Middle frontal gyrus (tissue), 1 donor: ENCODE results near the gene ZBTB4.

ENCODE experiments used
- DNase-seq: peaks from one replicate; pipeline ENCODE4 v3.0.0-alpha.2; 2015; ENCODE audit warnings: low spot score; ENCODE audit errors: extremely low spot score

ZBTB4 gene

DNA sequence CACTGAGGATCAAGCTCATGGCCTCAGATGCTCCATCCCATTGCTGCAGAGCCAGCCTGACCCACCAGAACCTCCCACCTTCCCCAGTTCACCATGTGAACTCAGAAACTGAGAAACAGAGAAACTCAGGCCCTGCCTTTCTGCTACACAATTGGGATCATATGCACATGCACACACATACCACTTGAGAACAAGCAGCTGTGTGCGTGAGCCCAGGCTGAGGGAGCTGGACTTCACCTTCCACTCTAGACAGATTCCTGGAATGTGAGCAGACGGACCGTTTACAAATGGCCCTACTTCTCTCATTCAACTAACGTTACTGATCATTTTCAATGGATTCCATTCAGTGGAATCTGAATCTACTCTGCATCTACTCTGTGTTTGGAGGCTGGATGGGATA, 55.8 kb downstream of the ZBTB4 start:
- no peak for DNase-seq

DNA sequence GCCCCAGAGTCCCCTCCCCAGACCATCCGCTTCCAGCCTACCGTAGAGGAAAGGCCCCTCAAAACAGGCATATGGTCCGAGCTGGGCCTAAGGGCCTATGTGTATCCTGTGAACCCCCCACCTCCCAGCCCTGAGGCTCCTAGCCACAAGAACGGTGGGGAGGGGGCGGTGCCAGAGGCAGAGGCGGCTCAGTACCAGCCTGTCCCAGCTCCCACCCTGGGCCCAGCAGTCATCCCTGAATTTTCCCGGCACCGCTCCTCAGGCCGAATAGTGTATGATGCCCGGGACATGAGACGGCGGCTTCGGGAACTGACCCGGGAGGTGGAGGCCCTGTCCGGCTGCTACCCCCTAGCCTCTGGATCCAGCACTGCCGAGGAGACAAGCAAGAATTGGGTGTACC, 58.2 kb downstream of the ZBTB4 start:
- no peak for DNase-seq

DNA sequence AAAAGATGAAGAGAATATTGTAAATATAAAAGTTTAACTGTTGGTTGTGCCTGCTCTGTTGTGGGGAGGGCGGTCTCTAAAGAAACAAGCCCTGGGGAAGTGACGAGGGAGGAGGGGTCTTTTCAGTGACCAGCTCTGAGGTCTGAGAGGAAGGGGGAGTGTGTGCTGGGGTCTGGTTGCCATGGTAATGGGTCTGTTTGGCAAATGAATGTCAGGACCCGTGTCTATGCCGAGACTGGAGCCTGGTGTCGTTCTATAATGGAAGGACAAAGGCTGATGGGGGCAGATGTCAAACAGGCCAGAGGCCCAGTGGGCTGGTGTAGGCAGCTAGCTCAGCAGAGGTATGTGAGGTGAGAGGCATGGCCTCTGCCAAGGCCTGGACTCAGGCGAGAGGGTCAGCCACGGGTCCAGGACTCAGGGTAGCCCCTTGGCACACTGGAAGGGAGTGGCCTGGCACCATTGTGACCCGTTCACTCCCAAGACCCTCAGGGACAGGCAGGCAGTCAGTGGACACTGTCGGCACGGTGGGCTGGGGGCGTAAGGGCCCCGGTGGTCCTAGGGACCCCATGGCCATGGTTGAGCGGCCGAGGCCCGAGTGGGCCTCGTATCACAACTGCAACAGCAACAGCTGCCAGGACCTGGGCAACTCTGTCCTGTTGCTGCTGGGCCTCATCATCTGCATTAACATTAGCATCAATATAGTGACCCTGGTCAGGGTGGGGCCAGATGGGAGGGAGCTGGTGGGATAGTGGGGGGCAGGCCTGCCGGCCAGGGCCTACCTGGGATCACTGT, 59.4 kb downstream of the ZBTB4 start, which contains the start of gene SPEM1:
TSS of gene SPEM1 (plus strand) at position 506 of the 792 bp plus-strand sequence. CDS start at position 567, 61 bp downstream.
- DNase-seq, result no peak

DNA sequence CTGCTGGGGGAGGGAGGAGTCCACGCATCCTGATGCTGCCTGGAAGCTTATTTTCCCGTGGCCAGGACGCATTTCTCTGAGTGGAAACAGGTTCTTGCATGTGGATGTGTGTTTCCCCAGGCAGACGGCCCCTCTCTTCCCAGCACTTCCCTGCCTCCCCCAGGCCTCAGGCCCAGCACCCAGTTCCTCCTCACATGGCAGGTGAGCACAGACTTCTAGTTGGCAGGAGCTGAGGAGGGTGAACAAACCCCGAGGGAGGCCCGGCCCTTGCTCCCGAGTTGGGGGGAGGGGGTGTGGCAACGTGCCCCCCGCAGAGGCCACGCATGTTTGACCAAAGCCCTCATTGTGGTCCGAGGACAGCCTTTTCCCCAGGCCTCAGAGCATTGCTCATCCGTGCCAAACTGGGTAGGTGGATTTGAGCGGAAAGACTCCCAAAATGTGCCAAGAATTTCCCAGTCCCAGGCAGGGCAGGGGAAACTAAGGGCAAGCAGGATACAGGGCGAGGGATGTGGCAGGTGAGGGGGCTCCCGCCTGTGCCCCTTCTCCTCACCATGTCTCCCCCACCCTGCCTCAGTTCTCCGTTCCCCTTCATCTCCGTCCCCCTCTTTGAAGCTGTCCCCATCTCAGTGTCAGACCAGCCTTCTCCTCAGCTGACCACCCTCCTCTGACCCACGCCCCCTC, 60.8 kb downstream of the ZBTB4 start:
- DNase-seq, result no peak

DNA sequence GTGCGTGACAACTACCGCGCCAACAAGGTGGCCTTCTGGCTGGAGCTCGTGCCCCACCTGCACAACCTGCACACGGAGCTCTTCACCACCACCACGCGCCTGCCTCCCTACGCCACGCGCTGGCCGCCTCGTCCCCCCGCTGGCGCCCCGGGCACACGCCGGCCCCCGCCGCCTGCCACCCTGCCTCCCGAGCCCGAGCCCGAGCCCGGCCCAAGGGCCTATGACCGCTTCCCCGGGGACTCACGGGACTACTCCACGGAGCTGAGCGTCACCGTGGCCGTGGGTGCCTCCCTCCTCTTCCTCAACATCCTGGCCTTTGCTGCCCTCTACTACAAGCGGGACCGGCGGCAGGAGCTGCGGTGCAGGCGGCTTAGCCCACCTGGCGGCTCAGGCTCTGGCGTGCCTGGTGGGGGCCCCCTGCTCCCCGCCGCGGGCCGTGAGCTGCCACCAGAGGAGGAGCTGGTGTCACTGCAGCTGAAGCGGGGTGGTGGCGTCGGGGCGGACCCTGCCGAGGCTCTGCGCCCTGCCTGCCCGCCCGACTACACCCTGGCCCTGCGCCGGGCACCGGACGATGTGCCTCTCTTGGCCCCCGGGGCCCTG, 62.3 kb downstream of the ZBTB4 start:
- no peak for DNase-seq

DNA sequence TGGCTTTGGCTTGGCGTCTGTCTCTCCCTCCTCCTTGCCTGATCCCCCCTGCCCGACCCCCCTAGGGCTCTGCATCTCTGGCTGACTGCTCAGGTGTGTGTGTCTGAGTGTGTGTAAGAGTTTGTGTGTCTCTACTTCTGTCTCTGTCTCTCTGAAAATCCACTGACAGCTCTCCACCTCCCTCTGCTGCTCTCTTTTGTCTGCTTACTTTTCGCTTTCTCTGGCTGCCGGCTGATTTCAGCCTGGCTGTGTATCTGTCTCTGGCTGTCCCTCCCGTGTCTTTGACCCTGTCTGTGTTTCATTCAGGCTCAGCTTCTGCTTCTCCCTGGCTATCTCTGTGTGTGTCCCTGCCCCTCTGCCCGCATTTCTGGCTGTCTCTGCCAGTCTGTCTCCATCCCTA, 63.1 kb downstream of the ZBTB4 start:
- no peak for DNase-seq

DNA sequence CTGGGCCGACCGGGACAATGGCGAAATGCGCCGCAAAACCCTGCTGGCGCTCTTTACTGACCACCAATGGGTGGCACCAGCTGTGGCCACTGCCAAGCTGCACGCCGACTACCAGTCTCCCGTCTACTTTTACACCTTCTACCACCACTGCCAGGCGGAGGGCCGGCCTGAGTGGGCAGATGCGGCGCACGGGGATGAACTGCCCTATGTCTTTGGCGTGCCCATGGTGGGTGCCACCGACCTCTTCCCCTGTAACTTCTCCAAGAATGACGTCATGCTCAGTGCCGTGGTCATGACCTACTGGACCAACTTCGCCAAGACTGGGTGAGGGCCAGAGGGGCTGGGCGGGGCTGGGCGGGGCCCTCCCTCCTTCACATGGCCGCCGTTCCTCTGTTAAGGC, 63.6 kb downstream of the ZBTB4 start:
- no peak for DNase-seq

DNA sequence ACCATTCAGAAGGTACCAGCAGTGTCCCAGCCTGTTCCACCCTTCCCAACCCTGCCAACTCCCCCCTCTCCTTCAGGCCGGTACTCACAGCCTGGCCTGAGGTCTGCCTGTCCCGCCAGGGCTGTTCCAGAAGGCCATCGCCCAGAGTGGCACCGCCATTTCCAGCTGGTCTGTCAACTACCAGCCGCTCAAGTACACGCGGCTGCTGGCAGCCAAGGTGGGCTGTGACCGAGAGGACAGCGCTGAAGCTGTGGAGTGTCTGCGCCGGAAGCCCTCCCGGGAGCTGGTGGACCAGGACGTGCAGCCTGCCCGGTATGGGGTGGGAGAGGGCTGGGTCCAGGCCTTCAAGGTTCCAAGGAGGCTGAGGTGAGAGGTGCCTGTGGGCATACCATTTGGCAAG, 64.6 kb downstream of the ZBTB4 start:
- no peak for DNase-seq

DNA sequence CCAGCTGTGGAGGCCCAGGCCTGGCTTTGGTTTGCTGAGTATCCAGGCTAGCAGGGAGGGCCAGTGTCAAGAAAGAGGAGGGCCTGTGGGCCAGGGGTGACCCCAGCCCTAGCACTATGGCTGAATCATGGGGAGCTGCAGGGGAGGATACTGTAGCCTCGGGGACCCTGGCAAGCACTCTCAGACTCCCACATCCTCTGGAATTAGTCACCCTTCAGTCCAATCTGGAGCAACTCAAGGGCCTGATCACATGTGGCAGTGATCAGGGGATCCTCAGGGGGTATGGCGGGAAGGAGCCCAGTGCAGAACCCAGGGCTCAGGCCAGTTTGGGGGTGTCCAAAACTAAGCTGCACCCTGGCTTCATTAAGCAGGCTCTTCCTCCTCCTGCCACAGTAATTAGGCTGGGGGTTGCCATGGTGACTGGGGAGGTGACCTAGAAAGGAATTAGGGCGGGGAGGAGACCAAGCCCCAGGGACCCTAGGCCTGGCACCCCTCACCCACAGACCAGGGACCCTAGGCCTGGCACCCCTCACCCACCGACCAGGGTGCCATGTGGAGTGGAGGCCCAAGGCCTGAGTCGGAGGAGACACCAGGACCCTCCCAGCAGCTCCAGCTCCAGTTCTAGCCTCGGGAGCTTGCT, 66.0 kb downstream of the ZBTB4 start:
- DNase-seq, result no peak

DNA sequence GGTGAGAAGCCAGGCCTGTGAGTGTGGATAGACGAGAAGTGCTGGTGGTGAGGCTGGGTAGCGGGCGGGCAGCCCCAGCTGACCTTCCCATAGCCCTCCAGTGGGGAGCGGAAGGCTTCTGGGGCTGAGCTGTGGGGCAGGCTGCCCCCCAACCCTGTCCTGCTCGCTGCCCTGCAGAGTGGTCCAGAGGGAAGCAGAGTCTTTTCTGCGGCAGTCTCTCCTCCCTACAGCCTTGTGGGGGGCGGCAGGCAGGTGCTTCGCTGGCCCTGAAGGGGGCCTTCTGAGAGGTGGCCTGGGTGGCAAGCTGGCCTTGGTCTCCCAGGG, 68.0 kb downstream of the ZBTB4 start:
- DNase-seq, result no peak

DNA sequence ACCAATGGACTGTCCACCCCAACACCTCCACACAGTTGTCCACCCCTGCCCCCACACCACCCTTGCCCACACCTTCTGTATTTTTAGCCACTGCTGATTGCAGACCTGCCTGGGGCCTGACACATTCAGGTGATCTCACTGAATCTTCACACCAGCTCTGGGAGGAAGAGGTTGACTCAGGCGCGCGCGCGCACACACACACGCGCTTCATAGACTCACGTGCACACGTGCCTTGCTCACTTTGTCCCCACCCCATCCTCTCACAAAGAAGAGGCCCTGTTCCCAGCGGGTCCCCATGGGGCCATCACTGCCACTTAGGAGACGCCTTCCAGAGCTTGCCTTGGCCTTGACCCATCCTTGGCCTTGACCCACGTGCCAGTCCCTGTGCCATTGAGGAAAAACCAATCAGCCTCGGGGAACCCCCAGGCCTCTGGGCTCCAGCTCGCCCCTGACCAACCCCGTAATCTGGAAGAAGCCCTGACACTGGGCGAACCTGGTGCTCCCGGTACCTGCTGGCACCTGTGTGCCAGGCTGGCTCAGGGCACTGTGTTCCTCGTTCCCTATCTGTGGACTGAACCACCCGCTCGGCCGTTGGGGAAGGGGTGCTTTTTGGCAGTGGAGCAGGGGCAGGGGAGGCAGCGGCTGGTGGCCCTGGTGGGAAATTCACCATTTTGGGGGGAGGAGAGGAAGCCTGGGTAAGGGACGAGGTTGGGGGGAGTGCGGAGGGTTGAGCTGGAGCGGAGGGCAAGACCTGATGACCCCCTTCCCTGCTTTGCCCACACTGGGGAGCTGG, 68.6 kb downstream of the ZBTB4 start:
- no peak for DNase-seq

DNA sequence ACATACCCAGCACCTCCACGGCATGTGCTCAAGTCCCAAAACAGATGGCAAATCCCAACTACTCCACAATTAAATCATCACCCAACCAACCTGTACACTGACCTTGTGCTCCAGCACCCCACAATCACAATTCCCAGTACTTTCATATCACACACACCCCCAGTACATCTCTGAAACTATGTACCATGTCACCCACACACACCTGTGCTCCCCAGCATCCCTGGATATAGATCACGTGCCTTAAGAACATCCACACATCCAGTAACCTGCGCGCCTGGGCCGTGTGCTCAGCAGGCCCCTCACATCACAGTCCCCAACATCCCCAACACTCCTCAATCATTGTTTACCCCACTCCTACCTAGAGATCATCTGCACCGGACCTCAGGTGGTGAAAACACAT, 69.7 kb downstream of the ZBTB4 start:
- no peak for DNase-seq
